Esophagus muscularis mucosa (tissue), 4 donors: ENCODE measurements around the gene DPPA5. TPM values are rescaled to one million over a fixed set of nuclear protein-coding genes. Genes with fewer than 3 reads are reported as not detected.

Experiments used
- DNase-seq: peaks from one replicate; pipeline ENCODE4 v3.0.0-alpha.2; 2017; ENCODE audit errors: extremely low spot score
- H3K27ac ChIP-seq, 4 donors: fragments of 200-600 bp; sonication (generic); replicated peaks in 1 of 4; 1 replicate in 3 of 4; 2 replicates in 1 of 4; pipeline ENCODE4 v1.5.1; 2016 to 2019; ENCODE audit warnings: mild to moderate bottlenecking in 1 of 4
- H3K27me3 ChIP-seq, 4 donors: fragments of 200-600 bp; sonication (generic); one replicate each; pipeline versions ENCODE4 v1.5.1 to v1.6.0; 2016 to 2019
- H3K36me3 ChIP-seq, 4 donors: fragments of 200-600 bp; sonication (generic); one replicate each; pipeline ENCODE4 v1.5.1; 2016 to 2019
- H3K4me1 ChIP-seq, 4 donors: fragments of 200-600 bp; sonication (generic); one replicate each; pipeline ENCODE4 v1.5.1; 2016 to 2019
- H3K4me3 ChIP-seq, 4 donors: fragments of 200-600 bp; sonication (generic); 1 replicate in 2 of 4; 2 replicates in 2 of 4; pipeline ENCODE4 v1.5.1; 2016 to 2019; ENCODE audit warnings: mild to moderate bottlenecking in 4 of 4, moderate library complexity in 1 of 4
- H3K9me3 ChIP-seq, 4 donors: fragments of 200-600 bp; sonication (generic); 1 replicate in 3 of 4; 2 replicates in 1 of 4; pipeline ENCODE4 v1.5.1; 2016 to 2019
- EP300 ChIP-seq: sonication (generic); formaldehyde crosslinking; IDR thresholded peaks from one replicate; pipeline ENCODE4 v1.6.1; 2017; ENCODE audit warnings: antibody characterized with exemption
- POLR2A ChIP-seq: fragments of 450-650 bp; IDR thresholded peaks from one replicate; pipeline ENCODE4 v1.6.1; 2017; ENCODE audit warnings: antibody characterized with exemption, moderate library complexity, mild to moderate bottlenecking, low read depth
- POLR2AphosphoS5 ChIP-seq, 2 donors: sonication (generic); formaldehyde crosslinking; IDR thresholded peaks; one replicate each; pipeline ENCODE4 v1.6.1; 2017; ENCODE audit warnings: antibody characterized with exemption in 2 of 2
- WGBS: methylation state at CpG from one replicate; pipeline ENCODE4 v1.1.5; 2018; 5-methylcytosine and 5-hydroxymethylcytosine counted together
- intact Hi-C: fragments of 100-400 bp; cut with DNase I; formaldehyde crosslinking; loops from one replicate; pipeline ENCODE4 v1.15.1; 2023
- total RNA-seq, 4 donors: library from RNA; depleted of rRNA; stranded (reverse); fragments of >200 nt; gene quantifications; one replicate each; pipeline versions ENCODE4 v1.1.0 to v1.2.1, GENCODE V29; 2016
- TF ChIP-seq, protein P1 (sequence below), 3 experiments: fragments of 200-600 bp in 2 of 3; fragments of 450-650 bp in 1 of 3; sonication (generic) in 2 of 3; IDR thresholded peaks; one replicate each; pipeline ENCODE4 v1.5.1; 2017 to 2019; ENCODE audit warnings: antibody characterized with exemption in 3 of 3, mild to moderate bottlenecking in 2 of 3, moderate library complexity in 1 of 3

DPPA5 gene
- total RNA-seq, 4 donors from 2014 or later: not detected

- TF ChIP-seq EP300: no peak
- TF ChIP-seq, protein P1, sequence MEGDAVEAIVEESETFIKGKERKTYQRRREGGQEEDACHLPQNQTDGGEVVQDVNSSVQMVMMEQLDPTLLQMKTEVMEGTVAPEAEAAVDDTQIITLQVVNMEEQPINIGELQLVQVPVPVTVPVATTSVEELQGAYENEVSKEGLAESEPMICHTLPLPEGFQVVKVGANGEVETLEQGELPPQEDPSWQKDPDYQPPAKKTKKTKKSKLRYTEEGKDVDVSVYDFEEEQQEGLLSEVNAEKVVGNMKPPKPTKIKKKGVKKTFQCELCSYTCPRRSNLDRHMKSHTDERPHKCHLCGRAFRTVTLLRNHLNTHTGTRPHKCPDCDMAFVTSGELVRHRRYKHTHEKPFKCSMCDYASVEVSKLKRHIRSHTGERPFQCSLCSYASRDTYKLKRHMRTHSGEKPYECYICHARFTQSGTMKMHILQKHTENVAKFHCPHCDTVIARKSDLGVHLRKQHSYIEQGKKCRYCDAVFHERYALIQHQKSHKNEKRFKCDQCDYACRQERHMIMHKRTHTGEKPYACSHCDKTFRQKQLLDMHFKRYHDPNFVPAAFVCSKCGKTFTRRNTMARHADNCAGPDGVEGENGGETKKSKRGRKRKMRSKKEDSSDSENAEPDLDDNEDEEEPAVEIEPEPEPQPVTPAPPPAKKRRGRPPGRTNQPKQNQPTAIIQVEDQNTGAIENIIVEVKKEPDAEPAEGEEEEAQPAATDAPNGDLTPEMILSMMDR (IDR thresholded peaks at IDR 0.05): no peak
- no peak for TF ChIP-seq POLR2A
- no peak for TF ChIP-seq POLR2AphosphoS5 (IDR thresholded peaks at IDR 0.05)
- H3K4me3 ChIP-seq: no peak overlapping the region
- no peak overlapping the region for H3K27ac ChIP-seq
- no peaks in the 10 kb centered on the region for H3K4me1 ChIP-seq
- no peaks in the 10 kb centered on the region for H3K36me3 ChIP-seq
- peaks cover 0 to 6% (median 0%) of the 10 kb centered on the region in 4 donors for H3K27me3 ChIP-seq
- H3K9me3 ChIP-seq: peaks cover 0 to 20% (median 12%) of the 10 kb centered on the region in 4 donors
- no peak for DNase-seq
- WGBS: 80% methylated on average over 16 of the region's 16 CpGs
- intact Hi-C loops: no loop called here
Measured at GRCh38 chr6:73367761-73368355, 13.8 kb upstream of the DPPA5 start.

DNA sequence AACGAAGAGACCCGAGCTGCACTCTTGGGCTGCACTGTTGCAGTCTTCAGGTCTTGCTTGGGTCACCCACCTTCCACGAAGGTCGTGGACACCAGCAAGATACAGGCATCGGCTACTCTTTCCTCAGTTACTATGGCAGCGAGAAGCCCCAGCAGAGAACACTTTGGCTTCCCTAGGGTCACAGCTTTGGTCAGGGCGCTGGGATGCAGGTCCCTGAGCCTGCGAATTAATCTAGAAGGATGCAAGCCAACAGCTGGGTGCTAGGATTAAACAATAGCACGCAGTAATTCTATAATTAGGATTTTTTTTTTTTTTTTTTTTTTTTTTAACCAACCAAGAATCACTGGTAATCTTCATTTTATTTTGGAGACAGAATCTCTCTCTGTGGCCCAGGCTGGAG is 10.5 kb upstream of the DPPA5 start:
- intact Hi-C loops: no loop called here
- TF ChIP-seq POLR2A (no peak), POLR2AphosphoS5 (IDR thresholded peaks at IDR 0.05) (no peak), EP300 (no peak)
- TF ChIP-seq, protein P1 (IDR thresholded peaks at IDR 0.05): no peak
- peaks cover 0 to 6% (median 0%) of the 10 kb centered on the region in 4 donors for H3K27me3 ChIP-seq
- no peak for DNase-seq
- 95% methylated on average over 9 of the region's 9 CpGs for WGBS
- H3K36me3 ChIP-seq: no peaks in the 10 kb centered on the region
- no peak overlapping the region for H3K27ac ChIP-seq
- no peaks in the 10 kb centered on the region for H3K4me1 ChIP-seq
- H3K9me3 ChIP-seq: no peaks in the 10 kb centered on the region
- no peak overlapping the region for H3K4me3 ChIP-seq

GRCh38 chr6:73364121-73364520 is 10.0 kb upstream of the DPPA5 start:
- H3K4me1 ChIP-seq: no peaks in the 10 kb centered on the region
- H3K9me3 ChIP-seq: no peaks in the 10 kb centered on the region
- 94% methylated on average over 13 of the region's 14 CpGs for WGBS
- no peaks in the 10 kb centered on the region for H3K36me3 ChIP-seq
- no peak for DNase-seq
- H3K4me3 ChIP-seq: no peak overlapping the region
- intact Hi-C loops: no loop called here
- no peak for TF ChIP-seq EP300
- TF ChIP-seq, protein P1 (IDR thresholded peaks at IDR 0.05): no peak
- TF ChIP-seq POLR2A: no peak
- no peak for TF ChIP-seq POLR2AphosphoS5 (IDR thresholded peaks at IDR 0.05)
- no peak overlapping the region for H3K27ac ChIP-seq
- peaks cover 0 to 6% (median 0%) of the 10 kb centered on the region in 4 donors for H3K27me3 ChIP-seq

- intact Hi-C loops: no loop called here
- Histone ChIP-seq H3K4me1 (no peaks in the 10 kb centered on the region), H3K27me3 (peaks cover 0 to 6% (median 0%) of the 10 kb centered on the region in 4 donors), H3K4me3 (no peak overlapping the region), H3K36me3 (no peaks in the 10 kb centered on the region), H3K27ac (no peak overlapping the region), H3K9me3 (no peaks in the 10 kb centered on the region)
- TF ChIP-seq POLR2AphosphoS5 (IDR thresholded peaks at IDR 0.05) (no peak), POLR2A (no peak), EP300 (no peak)
- TF ChIP-seq, protein P1 (IDR thresholded peaks at IDR 0.05): no peak
- 97% methylated on average over 5 of the region's 23 CpGs for WGBS
- DNase-seq: no peak
Measured at GRCh38 chr6:73363537-73363875, 9.4 kb upstream of the DPPA5 start.
